GM21619 (cell line): ENCODE data around the gene DNAH8.

Experiments
- ATAC-seq: cut with Tn5 transposase; IDR thresholded peaks from one replicate; pipeline ENCODE4 v1.9.1; 2021; ENCODE audit not compliant: unreplicated experiment

Gene DNAH8

DNA sequence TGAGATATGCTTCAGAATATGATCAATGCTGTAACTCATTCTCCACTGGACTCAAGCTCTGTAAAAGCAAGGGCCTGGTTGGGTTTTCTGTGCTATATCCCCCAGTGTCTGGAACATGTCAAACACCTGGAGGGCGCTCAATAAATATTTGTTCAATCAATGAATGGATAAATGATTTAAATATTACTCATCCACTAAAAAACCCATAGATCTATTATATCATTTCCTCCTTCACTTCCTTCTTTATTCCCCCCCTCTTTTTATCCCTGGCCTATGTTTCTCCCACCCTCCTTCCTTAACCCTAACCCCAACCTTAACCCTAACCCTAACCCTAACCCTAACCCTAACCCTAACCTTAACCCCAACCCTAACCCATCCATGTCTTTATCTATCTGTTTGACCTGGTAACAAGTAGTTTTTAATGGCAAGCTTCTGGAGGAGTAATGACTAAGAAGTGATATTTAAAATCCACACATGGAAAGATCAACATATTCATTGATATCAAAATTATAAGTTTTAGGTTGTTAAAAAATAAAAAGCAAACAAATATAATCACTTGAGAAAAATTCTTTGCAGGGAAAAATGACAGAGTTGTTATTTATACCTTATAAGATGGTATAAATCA is 229.7 kb downstream of the DNAH8 start:
- no peak for ATAC-seq

DNA sequence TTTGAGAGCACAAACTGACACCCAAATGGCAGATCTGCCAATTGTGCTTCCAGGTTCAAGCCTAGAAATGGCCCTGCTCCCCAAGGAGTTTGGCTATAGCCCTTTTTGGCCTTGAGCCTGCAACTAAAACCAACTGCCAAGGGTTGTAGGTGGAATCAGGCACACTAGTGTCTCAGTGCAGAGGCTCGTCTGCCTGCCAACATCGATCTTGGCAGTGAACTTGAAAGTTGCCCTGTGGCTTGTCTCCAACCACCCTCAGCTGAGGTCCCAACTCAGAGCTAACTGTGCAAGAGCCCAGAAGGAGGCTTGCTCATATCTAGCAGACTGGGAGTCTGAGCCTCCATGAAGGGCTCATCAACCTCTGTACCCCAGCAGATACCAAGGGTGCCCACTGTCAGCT is 240.8 kb downstream of the DNAH8 start:
- ATAC-seq = no peak

DNA sequence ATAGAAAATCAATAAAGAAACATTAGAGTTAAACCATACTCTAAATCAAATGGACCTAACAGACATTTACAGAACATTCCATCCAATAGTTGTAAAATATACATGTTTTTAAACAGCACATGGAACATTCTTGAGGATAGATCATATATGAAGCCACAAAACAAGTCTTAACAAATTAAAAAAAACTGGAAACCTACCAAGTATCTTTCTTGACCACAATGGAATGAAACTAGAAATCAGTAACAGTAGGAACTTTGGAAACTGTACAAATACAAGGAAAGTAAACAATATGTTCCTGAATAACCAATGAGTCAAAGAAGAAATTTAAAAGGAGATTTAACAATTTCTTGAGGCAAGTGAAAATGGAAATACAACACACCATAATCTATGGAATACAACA is 242.3 kb downstream of the DNAH8 start:
- no peak for ATAC-seq

DNA sequence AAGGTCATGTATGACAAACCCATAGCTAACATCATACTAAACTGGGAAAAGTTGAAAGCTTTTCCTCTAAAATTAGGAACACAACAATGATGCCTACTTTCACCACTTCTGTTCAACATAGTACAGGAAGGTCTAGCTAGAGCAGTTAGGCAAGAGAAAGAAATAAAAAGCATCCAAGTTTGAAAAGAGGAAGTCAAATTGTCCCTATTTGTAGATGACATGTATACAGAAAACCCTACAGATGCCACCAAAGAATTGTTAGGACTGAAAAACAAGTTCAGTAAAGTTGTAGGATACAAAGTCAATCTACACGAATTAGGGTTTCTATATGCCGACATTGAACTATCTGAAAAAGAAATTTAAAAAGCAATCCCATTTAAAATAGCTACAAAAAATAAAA is 244.0 kb downstream of the DNAH8 start:
- ATAC-seq = no peak

DNA sequence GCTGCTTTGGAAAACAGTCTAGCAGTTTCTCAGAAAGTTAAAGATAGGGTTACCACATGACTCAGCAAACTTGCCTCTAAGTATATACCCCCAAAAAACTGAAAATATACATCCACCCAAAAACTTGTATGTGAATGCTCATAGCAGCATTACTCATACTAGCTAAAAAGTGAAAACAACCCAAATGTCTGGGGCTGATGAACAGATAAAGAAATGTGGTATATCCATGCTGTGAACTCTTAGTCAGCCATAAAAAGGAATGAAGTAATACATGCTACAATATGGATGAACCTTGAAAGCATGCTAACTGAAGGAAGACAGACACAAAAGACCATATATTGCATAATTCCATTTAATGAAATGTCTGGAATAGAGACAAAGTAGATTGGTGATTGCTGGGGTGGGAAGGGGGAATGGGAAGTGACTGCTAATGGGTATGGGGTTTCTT is 253.6 kb downstream of the DNAH8 start:
- ATAC-seq = no peak

DNA sequence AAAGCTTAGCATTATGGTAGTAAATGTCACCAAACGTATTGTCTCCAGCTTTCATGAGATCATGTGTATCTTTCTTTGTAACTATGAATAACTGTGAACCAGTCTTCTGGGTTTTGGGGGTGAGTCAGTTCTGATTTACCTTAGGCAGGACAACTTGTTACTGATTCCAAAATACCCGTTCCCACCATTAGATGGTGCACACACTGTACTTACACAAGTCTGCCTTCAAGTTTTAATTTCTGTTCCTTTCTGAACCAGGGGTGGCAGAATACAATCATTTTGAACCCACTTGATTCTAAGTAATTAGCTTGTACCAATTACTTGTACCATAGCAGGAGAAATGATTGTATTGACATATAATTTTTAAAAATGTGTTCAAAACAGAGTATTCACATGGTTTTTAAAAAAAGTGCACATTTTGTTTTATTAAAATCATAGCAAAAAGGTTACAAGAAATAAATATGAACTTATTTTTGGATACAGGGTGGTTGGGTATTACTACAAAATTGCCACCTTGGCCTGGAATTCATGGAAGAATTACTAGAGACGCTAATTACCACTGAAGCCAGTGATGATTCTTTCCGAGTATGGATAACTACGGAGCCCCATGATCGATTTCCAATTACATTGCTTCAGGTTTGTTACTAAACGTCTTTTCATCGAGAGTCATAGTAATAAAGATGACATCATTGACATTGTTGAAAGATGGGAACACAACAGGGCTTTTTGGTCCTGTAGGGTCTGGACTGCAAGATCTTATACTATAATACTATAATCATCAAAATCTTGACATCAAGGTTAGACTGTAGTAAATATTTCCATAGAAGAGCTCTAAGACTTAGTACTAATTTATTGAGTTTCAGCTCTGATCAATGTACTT is 258.3 kb downstream of the DNAH8 start:
- no peak for ATAC-seq

DNA sequence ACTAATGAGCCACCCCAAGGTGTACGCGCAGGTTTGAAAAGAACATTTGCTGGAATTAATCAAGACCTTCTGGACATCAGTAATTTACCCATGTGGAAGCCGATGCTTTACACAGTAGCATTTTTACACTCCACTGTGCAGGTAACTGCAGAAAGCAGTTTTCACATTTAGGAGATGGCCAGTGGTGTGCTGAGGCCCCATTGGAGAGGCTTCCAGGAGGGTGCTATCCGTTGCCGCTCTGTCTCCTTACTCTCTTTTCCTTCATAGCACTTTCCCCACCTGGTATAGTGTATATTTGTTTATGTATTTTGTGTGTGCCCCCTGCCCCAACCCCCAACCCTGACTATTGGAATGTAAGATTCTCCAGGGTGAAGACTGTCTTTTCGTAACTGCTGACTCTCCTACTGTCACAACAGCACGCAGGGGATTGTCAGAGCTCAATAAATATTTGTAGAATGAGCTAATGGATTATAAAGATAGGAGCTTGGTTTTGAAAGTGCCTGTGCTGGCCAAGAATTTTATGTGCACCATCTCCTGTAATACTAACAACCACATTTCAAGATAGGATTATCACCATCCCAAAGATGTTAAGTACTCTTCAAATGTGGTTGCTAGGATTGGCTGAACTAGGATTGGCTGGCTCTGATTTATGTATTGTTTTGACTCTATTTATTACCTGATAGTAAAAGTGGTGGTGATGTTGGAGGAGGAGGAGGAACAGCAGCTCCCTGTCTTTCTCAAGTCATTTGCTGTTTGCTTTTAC is 259.5 kb downstream of the DNAH8 start:
- ATAC-seq = no peak

DNA sequence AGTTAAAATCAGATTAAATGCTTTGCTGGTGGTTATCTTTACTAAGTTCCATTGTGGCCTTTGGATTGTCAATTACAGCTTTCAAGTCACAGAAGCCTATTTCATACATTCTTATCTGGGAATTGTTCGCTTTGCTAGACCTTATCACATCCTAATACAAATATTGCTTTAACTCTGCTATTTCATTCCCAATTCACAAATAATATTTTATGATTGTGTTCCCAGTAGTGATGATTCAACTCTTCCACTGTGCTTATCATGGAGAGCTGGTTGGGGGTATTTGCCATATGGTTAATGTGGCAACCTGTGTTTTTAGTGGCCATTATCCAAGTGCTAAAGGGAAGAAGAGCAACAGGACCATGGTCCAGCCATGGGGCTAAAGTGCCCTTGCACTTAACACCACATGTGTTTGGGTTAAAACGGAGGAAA is 260.5 kb downstream of the DNAH8 start:
- ATAC-seq = no peak

DNA sequence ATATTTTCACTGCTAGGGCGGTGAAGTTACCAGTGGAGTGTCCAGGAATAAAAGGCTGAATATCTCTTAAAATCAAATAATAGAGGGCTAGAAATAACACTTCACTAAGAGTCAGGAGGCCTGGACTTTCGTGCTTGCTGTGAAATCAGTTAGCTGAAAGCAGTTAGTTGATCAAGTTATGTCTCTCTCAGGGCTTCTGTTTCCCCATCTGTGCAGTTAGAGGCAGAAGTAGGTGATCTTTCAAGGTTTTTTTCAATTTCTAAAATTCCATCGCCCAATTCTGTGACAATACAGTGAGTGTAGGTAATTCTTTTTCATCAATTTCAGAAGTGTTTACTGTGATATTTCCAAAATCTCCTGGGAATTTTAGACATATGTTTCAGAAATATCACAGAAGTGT is 260.9 kb downstream of the DNAH8 start:
- ATAC-seq = no peak

DNA sequence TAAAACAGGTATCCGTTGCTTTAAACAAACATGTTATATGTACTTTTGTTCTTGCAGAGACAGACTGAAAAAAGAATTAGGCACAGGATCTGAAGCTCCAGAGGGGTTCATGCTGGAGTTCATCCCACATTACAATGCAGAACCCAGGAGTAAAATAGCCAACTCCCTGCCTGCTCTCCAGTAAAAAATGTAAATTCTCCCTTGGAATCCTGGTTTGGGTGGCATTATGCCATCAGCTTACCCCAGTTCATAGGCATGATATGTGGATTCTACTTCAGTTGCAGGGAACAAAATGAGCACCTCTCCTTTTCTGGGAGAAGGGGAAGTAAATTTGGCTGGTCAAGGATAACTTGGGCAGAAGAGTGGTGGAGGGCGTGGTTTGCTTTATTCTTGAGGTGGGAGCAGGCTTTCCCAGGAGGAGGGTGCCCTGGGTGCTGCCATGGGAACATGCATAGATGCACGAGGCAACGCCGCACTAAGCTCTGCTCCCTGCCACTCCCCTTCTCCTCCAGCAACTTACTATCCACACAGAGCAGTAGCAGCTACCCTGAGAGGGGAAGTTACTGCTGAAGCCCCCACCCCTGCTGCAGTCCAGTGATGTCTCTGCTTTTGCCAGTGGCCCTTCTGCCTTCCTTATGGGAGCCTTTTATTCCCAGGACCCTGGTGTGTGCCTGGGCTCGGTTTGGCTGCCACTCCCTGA is 261.8 kb downstream of the DNAH8 start:
- ATAC-seq = no peak

DNA sequence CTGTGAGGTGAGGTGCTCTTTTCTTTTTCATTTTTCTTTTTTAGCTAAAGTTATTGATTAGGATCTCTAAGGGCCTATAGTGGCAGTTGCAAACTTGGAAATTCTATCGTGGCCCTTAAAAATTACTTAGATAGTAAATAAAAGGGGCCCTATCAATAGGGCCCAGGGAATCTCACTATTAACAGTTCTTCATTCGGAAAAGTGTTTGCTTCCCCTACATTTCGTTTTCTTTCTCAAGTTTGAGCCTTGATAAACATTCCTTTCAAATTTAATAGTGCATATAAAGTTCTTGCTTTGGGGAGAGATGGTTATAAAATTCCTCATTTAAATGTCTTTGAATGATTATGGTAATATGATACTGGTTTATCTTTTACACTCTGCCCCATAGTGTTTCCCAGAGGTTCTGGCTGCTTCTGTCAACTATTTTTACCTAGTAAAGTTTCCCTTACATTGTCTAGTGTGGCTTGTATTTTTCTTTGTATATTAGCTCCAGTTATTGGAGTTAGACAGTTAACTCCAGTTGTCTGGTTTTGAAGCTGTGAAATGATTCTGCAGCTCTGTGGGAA is 263.1 kb downstream of the DNAH8 start:
- ATAC-seq = no peak

DNA sequence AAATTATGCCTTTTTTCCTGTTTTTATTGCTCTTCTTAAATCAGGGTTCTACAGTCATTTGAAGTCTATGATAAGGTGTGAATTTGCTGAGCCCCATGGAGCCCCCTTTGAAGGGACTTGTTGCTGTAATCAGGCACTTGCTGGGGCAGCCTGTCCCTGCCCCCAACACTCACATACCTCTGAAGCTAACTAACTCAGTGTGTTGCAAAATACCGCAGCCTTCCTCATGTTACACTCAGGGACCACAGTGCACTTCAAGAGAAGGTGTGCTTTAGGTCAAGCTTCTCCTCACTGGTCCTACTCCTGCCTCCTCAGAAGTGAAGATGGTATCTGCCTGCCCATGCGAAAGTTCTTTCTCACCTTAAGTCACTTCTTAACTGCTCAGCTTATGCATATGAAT is 267.4 kb downstream of the DNAH8 start:
- ATAC-seq = no peak

DNA sequence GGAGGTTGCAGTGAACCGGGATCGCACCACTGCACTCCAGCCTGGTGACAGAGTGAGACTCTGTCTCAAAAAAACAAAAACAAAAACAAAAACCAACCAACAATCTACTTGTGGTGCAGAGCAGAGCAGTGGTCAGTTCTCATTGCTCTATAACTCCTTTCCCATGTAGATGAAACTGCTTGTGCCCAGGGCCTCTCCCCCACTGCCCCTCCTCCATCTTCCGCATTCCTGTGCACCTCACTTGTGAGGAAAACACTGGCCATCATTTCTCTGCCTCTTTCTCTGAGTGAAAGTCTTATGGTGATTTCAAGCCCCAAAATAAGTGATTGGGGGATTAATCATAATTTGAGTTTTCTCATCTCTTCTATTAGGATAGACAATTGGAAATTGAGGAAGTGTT is 269.6 kb downstream of the DNAH8 start:
- no peak for ATAC-seq

DNA sequence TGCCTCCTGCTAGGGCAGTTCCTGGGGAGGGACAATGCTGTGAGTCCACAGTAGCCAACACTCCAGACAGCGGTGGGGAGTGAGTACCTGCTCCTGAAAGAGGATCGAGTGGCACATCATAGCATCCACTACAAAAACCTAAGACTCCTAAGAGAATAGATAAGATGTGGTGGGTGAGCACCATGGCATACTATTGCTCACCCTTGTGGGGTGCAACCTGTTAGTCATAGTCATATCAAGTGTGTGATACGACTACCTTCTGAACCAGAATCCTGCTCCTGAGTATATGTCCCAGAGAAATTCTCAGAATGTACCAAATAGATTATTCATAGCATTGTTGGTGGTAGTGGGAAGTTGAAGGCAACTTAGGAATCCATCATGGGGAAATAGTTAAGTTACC is 270.7 kb downstream of the DNAH8 start:
- ATAC-seq = no peak

DNA sequence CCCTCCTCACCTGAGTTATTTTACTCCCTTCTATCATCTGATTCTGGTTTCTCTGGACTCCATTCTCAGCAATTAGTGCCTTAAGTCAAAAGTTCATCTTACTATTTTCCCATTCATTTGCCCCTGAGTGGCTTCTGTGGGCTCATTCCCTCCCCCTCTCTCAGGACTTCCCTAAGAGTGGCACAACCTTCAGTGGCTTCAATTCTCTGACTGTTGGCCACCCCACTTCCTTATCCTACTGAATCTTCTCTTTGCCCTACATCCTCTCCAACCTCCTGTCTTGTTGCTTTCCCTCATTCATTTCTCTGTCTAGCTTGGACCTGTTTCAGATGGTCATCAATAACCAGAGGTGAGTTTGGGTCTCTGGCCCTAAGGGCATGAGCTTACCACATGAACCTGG is 272.4 kb downstream of the DNAH8 start:
- ATAC-seq = no peak

DNA sequence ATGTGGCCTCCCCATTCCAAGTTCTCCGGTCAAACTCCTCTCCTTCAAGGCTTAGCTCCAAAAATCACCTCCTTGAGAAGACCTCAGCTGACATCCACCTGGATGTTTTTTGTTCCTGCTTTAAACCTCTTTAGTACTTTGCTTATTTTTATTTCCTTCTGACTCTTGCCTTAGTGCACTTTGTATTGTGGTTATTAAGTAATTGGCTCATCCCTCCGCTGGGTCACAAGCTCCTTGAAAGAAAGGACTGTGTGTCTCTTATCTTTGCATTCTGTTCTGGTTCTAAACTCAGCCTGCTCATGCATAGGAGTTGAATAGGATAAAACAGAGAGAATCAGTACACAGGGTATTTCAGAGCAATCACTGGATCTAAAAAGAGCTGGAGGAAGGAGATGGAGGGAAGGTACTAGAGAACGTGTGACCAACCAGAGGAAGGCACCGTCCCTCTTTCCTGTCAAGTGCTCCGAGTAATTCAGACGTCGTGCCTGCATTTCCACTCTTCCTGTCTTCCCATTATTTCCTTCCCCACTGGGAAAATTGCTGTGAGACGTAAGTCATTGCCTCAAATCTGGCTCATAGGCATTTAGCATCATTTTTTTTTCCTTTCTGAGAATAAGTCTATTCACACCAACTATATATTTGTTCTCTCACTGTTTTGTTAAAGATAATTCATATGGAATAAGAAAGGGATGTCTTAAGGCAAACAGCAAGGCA is 273.8 kb downstream of the DNAH8 start:
- ATAC-seq = no peak

DNA sequence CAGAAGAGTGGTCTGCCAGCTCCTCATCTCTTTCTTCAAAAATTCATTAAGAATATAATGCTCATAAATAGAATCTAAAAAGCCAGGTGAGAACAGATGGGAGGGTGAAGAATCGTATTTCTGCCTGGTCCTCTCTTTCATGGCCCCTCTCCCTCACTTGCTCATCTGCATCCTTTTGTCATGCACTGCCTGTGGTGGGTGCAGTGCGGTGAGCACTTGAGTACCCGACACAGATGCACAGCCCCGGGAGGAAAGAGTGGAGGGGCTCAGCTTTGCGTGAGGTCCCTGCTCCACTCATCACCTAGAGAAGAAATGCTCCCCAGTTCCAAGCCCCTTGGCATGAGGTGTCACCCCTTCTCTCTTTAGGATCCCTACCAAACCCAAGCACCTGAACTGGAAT is 275.4 kb downstream of the DNAH8 start:
- ATAC-seq = no peak

DNA sequence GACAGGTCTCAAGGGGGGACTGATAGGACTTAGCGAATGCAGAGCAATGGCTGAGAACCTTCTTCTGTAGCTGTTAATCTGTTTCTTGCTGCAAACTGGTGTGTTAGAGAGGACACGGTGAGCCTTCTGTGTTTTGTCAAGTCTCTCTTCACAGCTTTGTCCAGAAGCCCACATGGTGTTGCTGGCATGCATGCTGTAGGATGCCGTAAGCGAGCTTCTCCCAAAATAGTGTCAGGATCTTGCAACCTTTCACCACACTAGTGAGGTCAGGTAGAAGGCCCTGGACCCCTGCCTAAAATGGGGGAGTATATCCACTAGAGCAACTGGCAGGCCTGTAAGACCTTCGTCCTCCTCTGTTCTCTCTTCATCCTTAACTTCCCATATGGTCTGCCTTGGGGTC is 281.6 kb downstream of the DNAH8 start:
- ATAC-seq = no peak

DNA sequence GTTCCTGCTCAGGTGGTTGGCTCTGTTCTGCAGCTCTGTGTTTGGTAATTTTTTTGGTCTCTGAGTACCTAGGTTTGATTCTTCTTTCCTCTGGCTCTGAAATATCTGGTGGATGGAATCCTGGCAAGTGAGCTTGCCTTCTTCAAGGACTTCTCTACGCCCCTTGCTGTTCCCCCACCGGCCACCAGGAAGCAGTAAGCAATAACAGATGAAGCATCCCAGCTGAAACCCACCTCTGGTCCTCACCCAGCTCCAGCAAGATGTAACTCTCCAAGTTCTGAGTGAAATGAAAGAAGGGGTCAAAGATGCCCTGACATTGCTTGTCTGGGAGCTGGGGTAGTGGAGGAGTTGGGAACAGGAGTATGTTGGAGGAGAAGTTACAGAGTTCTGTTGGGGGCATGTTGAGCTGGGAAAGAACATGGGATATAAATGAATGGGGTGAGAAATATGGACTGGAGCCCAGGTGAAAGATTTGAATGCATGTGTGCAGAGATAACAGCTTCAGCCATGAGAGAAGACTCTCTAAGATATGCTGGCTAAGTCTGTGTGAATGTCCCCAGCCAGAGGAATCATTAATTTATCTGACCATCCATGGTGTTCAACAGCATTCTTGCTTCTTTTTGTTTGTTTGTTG is 282.1 kb downstream of the DNAH8 start:
- no peak for ATAC-seq

DNA sequence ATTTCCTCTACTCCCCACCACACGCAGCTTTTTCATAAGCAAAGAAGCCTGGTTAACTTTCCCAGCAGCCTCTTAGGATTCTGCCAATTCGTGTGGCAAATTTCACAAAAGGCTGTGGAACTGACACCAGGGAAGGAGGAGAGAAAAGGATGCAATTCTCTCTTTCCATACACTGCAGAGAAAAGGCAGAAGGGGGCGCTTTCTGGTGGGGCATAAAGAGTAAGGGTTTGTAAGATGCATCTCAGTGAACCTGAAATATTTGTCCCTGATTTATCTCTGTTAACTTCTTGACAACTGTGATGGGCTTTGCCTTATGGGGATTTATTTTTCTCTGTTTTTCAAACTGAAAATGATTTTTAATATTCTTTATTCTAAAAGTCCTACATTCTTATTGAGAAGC is 288.0 kb downstream of the DNAH8 start:
- no peak for ATAC-seq
